Mesenchymal stem cell (in vitro differentiated cells and primary cell): ENCODE data around the gene URAD.

ENCODE experiments used
- DNase-seq: peaks from one replicate; pipeline ENCODE4 v3.0.0-alpha.2; 2013
- H2AFZ ChIP-seq: one replicate; pipeline ENCODE4 v1.6.1; 2013; ENCODE audit warnings: low read depth, mild to moderate bottlenecking, control low read depth, inconsistent platforms, low read length, moderate library complexity
- H2AK5ac ChIP-seq: 2 replicates; pipeline ENCODE4 v1.6.1; 2013; ENCODE audit warnings: low read length, moderate library complexity, mild to moderate bottlenecking, inconsistent platforms; ENCODE audit not compliant: severe bottlenecking
- H2BK120ac ChIP-seq: one replicate; pipeline ENCODE4 v1.6.1; 2013; ENCODE audit warnings: low read depth, mild to moderate bottlenecking, inconsistent platforms, low read length, moderate library complexity
- H2BK12ac ChIP-seq, 2 experiments: one replicate each; pipeline ENCODE4 v1.6.1; 2013; ENCODE audit warnings: inconsistent platforms in 2 of 2, low read length in 2 of 2, mild to moderate bottlenecking in 2 of 2, moderate library complexity in 2 of 2, control low read depth in 1 of 2
- H2BK15ac ChIP-seq: one replicate; pipeline ENCODE4 v1.6.1; 2013; ENCODE audit warnings: mild to moderate bottlenecking, low read depth, inconsistent platforms; ENCODE audit not compliant: poor library complexity, severe bottlenecking
- H2BK5ac ChIP-seq: 2 replicates; pipeline ENCODE4 v1.6.1; 2013; ENCODE audit warnings: low read depth, mild to moderate bottlenecking, low read length, control low read depth, inconsistent platforms; ENCODE audit not compliant: poor library complexity, severe bottlenecking
- H3K14ac ChIP-seq, 2 experiments: one replicate each; pipeline ENCODE4 v1.6.1; 2013; ENCODE audit warnings: inconsistent platforms in 2 of 2, low read length in 2 of 2, control low read depth in 1 of 2, mild to moderate bottlenecking in 1 of 2, moderate library complexity in 1 of 2
- H3K18ac ChIP-seq, 2 experiments: one replicate each; pipeline ENCODE4 v1.6.1; 2013; ENCODE audit warnings: inconsistent platforms in 2 of 2, low read length in 2 of 2, control low read depth in 1 of 2, low read depth in 1 of 2, mild to moderate bottlenecking in 1 of 2
- H3K23ac ChIP-seq, 2 experiments: one replicate each; pipeline ENCODE4 v1.6.1; 2013; ENCODE audit warnings: inconsistent platforms in 2 of 2, low read length in 2 of 2, mild to moderate bottlenecking in 2 of 2, moderate library complexity in 2 of 2, control low read depth in 1 of 2
- H3K27ac ChIP-seq: 2 replicates; pipeline ENCODE4 v1.5.1; 2013; ENCODE audit warnings: mild to moderate bottlenecking, moderate library complexity, low read length, control low read depth, inconsistent platforms; ENCODE audit not compliant: poor library complexity, severe bottlenecking
- H3K27me3 ChIP-seq, 2 experiments: 2 replicates each; pipeline versions ENCODE4 v1.6.1 to v1.7.0; 2013; ENCODE audit warnings: low read length in 2 of 2, mild to moderate bottlenecking in 2 of 2, moderate library complexity in 2 of 2, control low read depth in 1 of 2, inconsistent platforms in 1 of 2; ENCODE audit not compliant: control insufficient read depth in 1 of 2, insufficient read depth in 1 of 2
- H3K36me3 ChIP-seq, 2 experiments: 2 replicates each; pipeline versions ENCODE4 v1.6.1 to v1.7.0; 2013; ENCODE audit warnings: low read length in 2 of 2, control low read depth in 1 of 2, inconsistent platforms in 1 of 2, low read depth in 1 of 2, mild to moderate bottlenecking in 1 of 2; ENCODE audit not compliant: insufficient read depth in 2 of 2, control insufficient read depth in 1 of 2
- H3K4ac ChIP-seq, 2 experiments: one replicate each; pipeline ENCODE4 v1.6.1; 2013; ENCODE audit warnings: inconsistent platforms in 2 of 2, low read length in 2 of 2, mild to moderate bottlenecking in 2 of 2, moderate library complexity in 2 of 2, control low read depth in 1 of 2, low read depth in 1 of 2
- H3K4me1 ChIP-seq: 2 replicates; pipeline ENCODE4 v1.6.1; 2013; ENCODE audit warnings: low read depth, low read length, control low read depth; ENCODE audit not compliant: control insufficient read depth, insufficient read depth
- H3K4me2 ChIP-seq: 2 replicates; pipeline ENCODE4 v1.6.1; 2013; ENCODE audit warnings: low read length, mild to moderate bottlenecking, inconsistent platforms; ENCODE audit not compliant: poor library complexity, severe bottlenecking
- H3K4me3 ChIP-seq, 2 experiments: 2 replicates each; pipeline versions ENCODE4 v1.5.1 to v1.7.0; 2013; ENCODE audit warnings: low read length in 2 of 2, mild to moderate bottlenecking in 2 of 2, control low read depth in 1 of 2, low read depth in 1 of 2; ENCODE audit not compliant: insufficient read depth in 1 of 2
- H3K79me1 ChIP-seq: replicated peaks from 2 replicates; pipeline ENCODE4 v1.6.1; 2013; ENCODE audit warnings: mild to moderate bottlenecking, control low read depth, low read length, inconsistent platforms; ENCODE audit not compliant: poor library complexity, severe bottlenecking
- H3K9ac ChIP-seq: 2 replicates; pipeline ENCODE4 v1.7.0; 2013; ENCODE audit warnings: mild to moderate bottlenecking, low read length, moderate library complexity
- H3K9me3 ChIP-seq: 2 replicates; pipeline ENCODE4 v1.7.0; 2013; ENCODE audit warnings: mild to moderate bottlenecking, low read length; ENCODE audit not compliant: control insufficient read depth
- H4K8ac ChIP-seq: one replicate; pipeline ENCODE4 v1.6.1; 2013; ENCODE audit warnings: inconsistent platforms, mild to moderate bottlenecking, low read length, moderate library complexity
- H4K91ac ChIP-seq: one replicate; pipeline ENCODE4 v1.6.1; 2013; ENCODE audit warnings: mild to moderate bottlenecking, low read length, inconsistent platforms
- WGBS: methylation state at CpG from one replicate; pipeline ENCODE4 v1.1.7; 2013; ENCODE audit warnings: mixed read lengths; 5-methylcytosine and 5-hydroxymethylcytosine counted together

The URAD gene

DNA sequence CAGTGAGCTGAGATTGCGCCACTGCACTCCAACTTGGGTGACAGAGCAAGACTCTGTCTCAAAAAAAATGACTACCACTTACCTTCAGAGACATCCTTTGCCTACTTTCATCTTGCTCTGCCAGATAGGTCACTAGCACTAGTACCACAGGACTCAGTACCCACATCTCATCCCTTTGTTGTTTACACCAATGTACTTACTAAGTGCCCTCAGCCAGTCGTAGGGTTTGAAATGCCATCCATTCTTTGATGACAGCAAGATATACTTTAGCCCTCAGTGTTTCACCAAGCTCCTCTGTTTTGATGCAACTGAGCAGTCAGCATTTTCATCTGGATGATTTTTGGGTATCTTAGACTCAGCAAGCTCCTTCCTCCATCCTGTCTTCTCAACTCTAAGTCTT, 6.1 kb downstream of the URAD start:
- Histone ChIP-seq H2BK120ac (no peak overlapping the region), H2AK5ac (no peak overlapping the region), H3K4me2 (no peak overlapping the region), H4K91ac (no peak overlapping the region), H3K27ac (no peak overlapping the region), H3K36me3 (no peaks in the 10 kb centered on the region), H2BK5ac (no peak overlapping the region), H4K8ac (no peak overlapping the region), H3K4me1 (peaks cover 14% of the 10 kb centered on the region), H2BK12ac (no peak overlapping the region), H2BK15ac (no peak overlapping the region), H3K9me3 (no peaks in the 10 kb centered on the region), H3K14ac (no peak overlapping the region), H3K9ac (no peak overlapping the region), H3K4ac (no peak overlapping the region), H3K23ac (no peak overlapping the region), H3K18ac (no peak overlapping the region), H2AFZ (no peak overlapping the region), H3K27me3 (peaks cover 73 to 87% of the 10 kb centered on the region in 2 experiments), H3K79me1 (no peaks in the 10 kb centered on the region), H3K4me3 (no peak overlapping the region)
- no peak for DNase-seq
- 76% methylated on average over 2 of the region's 2 CpGs for WGBS

DNA sequence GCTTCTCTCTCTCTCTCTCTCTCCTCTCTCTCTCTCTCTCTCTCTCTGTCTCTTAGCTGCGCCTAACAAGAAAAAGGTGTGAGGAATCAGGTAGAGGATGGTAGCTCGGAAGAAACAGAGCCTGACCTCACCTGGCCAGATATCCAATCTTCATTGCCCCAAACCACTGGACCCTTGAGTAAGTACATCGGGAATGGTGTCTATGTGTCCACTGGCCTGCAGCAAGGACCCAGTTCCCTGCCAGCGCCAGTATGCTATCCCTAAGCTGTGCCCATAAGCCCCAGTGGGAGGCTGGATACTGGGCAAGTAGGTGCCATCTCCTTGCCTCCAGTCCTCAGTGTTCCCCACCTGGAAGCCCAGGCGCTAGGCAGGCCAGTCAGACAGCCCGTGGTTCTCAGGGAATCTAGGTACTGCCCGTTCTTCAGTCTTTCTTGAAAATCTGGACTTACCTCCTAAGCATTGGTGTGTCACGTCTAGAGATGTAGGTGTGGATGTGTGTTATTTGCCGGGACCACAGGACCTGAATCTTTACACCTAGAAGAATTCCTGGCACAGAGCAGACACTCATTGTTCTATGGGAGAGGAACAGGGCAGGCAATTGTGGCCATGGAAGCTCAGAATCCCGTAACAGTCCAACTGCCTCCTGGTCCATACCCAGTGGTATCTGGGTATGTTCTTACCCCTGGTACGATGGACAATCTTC, 7.3 kb downstream of the URAD start:
- H3K23ac ChIP-seq, result no peak overlapping the region
- no peaks in the 10 kb centered on the region for H3K9me3 ChIP-seq
- no peak overlapping the region for H3K4me3 ChIP-seq
- no peak overlapping the region for H3K27ac ChIP-seq
- H2AK5ac ChIP-seq, result no peak overlapping the region
- H3K4ac ChIP-seq, result no peak overlapping the region
- H3K4me2 ChIP-seq, result no peak overlapping the region
- H2BK15ac ChIP-seq, result no peak overlapping the region
- 52% methylated on average over 11 of the region's 11 CpGs for WGBS
- no peak overlapping the region for H2BK120ac ChIP-seq
- H3K79me1 ChIP-seq, result no peaks in the 10 kb centered on the region
- H4K91ac ChIP-seq, result no peak overlapping the region
- H3K14ac ChIP-seq, result no peak overlapping the region
- H3K18ac ChIP-seq, result no peak overlapping the region
- peaks cover 14% of the 10 kb centered on the region for H3K4me1 ChIP-seq
- no peak overlapping the region for H2AFZ ChIP-seq
- no peak for DNase-seq
- peaks cover 73 to 87% of the 10 kb centered on the region in 2 experiments for H3K27me3 ChIP-seq
- no peak overlapping the region for H2BK5ac ChIP-seq
- H4K8ac ChIP-seq, result no peak overlapping the region
- H3K9ac ChIP-seq, result no peak overlapping the region
- H3K36me3 ChIP-seq, result no peaks in the 10 kb centered on the region
- no peak overlapping the region for H2BK12ac ChIP-seq

DNA sequence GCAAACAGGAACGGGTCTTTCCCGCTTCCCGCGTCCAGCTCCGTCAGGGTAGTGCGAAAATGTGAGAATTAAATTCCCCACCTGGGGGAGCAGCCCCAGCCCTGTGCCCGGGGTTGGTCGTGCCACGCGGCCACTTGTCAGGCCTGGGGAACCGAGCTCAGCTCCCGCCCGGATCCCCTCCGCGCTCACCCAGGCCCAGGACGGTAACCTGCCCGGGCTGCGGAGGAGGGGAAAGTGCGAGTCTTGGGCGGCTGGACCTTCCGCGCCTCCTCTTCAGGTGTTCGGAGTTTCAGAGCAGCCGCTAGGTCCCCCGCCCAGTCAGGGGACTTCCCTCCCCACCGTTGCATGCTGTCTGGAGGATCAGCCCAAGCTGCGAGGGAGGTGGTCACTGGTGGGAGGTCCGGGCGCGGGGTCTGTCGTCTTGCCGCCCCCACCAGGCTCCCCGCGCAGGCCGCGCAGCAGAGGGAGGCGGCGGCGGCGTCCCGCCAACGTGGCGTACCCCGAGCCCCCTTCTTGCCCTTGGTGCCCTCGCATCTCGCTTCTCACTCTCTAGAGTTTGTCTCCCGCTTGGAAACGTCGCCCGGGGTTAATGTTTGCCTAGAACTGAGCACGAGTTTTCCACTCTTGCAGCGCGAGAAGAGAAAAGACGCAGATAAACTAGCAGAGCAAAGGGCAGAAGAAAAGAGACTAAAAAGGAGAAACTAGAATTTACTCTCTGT, 8.1 kb downstream of the URAD start:
- Histone ChIP-seq H3K9me3 (no peaks in the 10 kb centered on the region), H3K27ac (no peak overlapping the region), H3K4me1 (peaks cover 17% of the 10 kb centered on the region), H3K79me1 (no peaks in the 10 kb centered on the region), H3K4ac (no peak overlapping the region), H2BK15ac (no peak overlapping the region), H3K27me3 (peaks cover 75 to 87% of the 10 kb centered on the region in 2 experiments), H2BK12ac (no peak overlapping the region), H3K36me3 (no peaks in the 10 kb centered on the region), H2BK120ac (no peak overlapping the region), H4K8ac (no peak overlapping the region), H2AFZ (no peak overlapping the region), H3K23ac (no peak overlapping the region), H3K14ac (no peak overlapping the region), H3K4me3 (peak overlapping the region in 1 of 2 experiments; percentile 25), H3K4me2 (no peak overlapping the region), H3K9ac (no peak overlapping the region), H3K18ac (no peak overlapping the region), H4K91ac (no peak overlapping the region), H2BK5ac (no peak overlapping the region), H2AK5ac (no peak overlapping the region)
- no peak for DNase-seq
- 5% methylated on average over 53 of the region's 54 CpGs for WGBS

GRCh38 chr13:27979765-27980279, 8.7 kb downstream of the URAD start:
- Histone ChIP-seq H3K27me3 (peaks cover 81 to 87% of the 10 kb centered on the region in 2 experiments), H3K14ac (no peak overlapping the region), H3K4me3 (no peak overlapping the region), H2AFZ (no peak overlapping the region), H3K4ac (no peak overlapping the region), H3K9ac (no peak overlapping the region), H3K4me1 (peaks cover 17% of the 10 kb centered on the region), H3K23ac (peak overlapping the region in 1 of 2 experiments; percentile 78), H4K91ac (no peak overlapping the region), H3K79me1 (no peaks in the 10 kb centered on the region), H2AK5ac (no peak overlapping the region), H3K27ac (no peak overlapping the region), H2BK5ac (no peak overlapping the region), H2BK120ac (no peak overlapping the region), H2BK12ac (no peak overlapping the region), H3K36me3 (no peaks in the 10 kb centered on the region), H3K9me3 (no peaks in the 10 kb centered on the region), H4K8ac (no peak overlapping the region), H3K4me2 (peak overlapping the region; percentile 8), H2BK15ac (no peak overlapping the region), H3K18ac (no peak overlapping the region)
- DNase-seq, result no peak
- WGBS, result 6% methylated on average over 15 of the region's 15 CpGs
